ENCODE results near the gene DENND5A.
"Not testable (repeated sequence)": the region's sequence is repeated elsewhere in the genome, so short reads cannot be mapped to it uniquely, and the experiment has no call there.

Gene DENND5A

DNA sequence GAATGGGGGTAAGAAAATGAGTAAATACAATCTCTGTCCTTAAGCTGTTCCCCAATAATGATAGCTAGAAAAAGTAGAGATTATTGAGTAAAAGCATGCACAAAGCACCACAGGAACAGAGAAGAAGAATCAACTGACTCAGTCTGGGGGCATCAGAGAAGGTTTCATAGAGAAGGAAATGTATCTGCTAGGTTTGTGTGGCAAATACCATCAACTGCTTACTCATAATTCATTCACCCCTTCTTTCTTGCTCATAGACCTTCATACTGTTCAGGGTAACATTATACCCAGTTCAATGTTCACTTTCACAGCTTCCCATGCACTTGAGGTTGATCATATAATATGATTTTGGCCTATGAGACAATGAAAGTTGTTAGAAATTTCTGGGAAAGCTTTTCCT lies 88.6 kb downstream of the DENND5A start:
- no peak for DNase-seq (ENCODE audit: low read depth in 2 of 2)

DNA sequence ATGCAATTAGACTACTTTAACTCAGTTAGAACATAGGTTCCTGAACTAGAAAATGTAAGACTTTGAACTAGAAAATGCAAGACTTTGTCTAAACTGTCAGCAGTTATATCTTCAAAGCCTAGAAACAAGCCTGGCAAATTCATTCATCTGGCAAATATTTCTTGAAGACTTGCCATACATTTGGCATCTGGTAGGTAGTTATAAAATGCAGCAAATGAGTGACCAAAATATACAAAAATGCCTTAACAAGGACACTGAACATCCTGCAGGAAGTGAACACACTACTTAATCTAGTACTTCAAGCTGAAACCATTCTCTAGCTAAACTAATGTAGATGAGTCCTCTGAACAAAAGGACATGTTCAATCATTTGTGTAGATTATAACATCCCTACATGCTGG lies 89.0 kb downstream of the DENND5A start:
- no peak for DNase-seq (ENCODE audit: low read depth in 2 of 2)

DNA sequence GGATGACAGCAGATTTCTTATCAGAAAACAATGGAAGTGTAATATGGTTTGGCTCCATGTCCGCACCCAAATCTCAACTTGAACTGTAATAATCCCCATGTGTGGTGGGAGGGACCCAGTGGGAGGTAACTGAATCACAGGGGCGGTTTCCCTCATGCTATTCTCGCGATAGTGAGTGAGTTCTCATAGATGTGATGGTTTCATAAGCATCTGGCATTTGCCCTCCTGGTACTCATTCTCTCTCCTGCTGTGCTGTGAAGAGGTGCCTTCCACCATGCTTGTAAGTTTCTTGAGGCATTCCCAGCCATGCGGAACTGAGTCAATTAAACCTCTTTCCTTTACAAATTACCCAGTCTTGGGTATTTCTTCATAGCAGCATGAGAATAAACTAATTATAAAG lies 92.8 kb downstream of the DENND5A start:
- DNase-seq (ENCODE audit: low read depth in 2 of 2): no peak

DNA sequence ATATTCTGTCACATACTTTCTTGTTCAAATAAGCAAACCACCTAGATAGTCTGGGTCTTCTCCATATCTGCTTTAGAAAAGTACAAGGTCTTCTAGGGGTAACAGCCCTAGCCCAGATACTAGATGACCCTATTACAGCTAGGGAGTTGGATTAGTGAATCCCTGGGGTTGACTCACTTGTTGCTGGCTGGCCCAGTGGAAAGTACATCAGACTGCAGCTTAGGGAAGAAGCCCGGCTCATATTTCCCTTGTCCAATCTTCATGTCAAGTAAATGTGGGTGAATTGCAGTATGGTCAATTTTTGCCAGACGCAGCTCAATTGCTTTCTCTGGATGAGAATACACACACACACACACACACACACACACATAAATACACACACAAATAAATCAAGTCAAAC lies 94.7 kb downstream of the DENND5A start:
- no peak for DNase-seq (ENCODE audit: low read depth in 2 of 2)

DNA sequence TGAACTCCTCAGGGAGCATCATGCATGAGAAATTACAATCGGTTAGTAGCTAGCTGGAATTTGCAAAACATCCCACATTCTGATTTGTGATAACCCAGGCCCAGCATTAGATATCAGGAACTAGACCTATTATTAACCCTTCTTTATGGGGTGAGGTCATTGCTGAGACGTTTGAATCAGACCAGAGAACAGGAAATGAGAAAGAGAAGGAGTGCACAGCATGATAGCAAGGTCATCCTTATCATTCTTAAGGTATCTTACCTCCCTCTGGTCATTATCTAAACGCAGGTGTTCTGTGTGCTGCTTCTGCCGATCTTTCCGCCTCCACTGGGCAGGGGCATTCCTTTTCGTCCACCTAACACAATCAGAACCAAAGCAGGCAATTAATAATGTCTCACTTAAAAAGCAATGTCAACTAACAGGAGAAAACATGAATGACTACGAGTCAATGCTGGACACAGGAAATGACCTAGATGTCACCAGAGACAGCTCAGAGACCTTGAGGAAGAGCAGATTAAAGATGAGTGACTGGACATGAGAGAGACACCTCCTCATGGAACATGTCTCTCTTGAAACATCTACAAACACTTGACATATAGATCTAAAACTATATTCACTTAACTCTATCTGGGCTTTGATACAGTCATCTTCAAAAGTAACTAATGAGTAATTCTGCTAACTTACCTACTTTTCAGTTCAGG lies 95.4 kb downstream of the DENND5A start:
- no peak for DNase-seq (ENCODE audit: low read depth in 2 of 2)

DNA sequence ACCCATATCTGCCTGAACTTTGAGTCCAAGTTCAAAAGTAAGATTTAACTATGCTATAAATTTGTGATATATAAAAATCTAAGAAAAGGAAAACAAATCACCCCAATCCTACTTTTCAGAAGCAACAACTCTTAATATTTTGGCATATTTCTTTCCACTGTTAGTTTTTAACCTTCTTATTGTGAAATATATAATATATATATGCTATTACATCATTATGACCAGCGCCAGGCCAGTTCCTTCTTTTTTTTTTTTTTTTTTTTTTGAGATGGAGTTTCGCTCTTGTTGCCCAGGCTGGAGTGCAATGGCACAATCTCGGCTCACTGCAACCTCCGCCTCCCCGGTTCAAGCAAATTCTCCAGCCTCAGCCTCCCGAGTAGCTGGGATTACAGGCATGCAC lies 103.2 kb downstream of the DENND5A start:
- DNase-seq (ENCODE audit: low read depth in 2 of 2): not testable (repeated sequence)

DNA sequence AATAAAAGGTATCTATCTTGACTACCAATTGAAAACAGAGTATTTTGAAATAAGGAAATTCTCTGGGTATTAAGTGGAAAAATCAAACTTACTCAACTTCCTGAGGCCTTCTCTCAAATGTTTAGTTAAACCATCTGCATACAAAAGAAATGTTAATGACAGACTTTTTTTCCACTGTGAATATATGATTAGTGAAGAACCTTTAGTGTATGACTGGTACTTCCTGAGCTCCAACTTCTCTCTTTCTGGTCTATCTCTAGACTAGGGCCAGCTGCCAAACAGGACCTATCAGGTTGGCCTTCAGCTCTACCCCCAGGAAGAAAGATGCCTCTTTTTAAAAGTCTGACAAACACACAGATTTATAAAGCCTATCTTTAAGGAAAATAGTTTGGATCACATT lies 105.0 kb downstream of the DENND5A start:
- DNase-seq (ENCODE audit: low read depth in 2 of 2): no peak

DNA sequence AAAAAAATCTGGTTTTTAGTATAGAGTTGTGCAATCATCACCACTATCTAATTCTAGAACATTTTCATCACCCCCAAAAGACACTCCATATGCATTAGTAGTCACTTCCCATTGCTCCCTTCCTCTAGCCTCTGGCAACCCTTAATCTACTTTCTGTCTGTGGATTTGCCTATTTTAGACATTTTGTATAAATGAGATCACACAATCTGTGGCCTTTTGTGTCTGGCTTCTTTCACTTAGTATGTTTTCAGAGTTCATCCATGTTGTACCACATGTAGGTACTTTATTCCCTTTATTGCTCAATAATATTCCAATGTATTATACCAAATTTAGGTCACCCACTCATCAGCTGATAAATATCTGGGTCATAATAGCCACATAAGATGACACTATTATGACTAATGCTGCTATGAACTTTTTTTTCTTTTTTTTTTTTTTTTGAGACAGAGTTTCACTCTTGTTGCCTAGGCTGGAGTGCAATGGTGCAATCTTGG lies 106.2 kb downstream of the DENND5A start:
- no peak for DNase-seq (ENCODE audit: low read depth in 2 of 2)

DNA sequence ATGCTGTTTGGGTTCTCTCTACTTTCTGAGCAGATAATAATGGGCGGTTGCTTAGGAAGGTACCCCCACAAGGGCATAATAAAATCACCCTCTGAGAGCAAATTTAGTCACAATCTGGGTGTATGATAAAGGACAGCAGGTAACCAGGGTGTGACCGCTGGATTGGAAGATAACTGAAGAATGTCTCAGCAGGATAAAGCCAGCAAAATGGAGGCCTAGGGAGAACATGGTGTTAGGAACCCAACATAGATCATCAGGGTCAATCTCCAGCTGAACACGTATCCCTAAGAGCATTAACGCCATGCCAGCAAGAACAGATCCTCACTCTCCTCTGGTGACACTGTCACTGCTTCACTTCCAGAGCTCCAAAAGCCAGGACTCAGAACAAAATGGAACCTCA lies 109.2 kb downstream of the DENND5A start:
- DNase-seq (ENCODE audit: low read depth in 2 of 2): no peak

DNA sequence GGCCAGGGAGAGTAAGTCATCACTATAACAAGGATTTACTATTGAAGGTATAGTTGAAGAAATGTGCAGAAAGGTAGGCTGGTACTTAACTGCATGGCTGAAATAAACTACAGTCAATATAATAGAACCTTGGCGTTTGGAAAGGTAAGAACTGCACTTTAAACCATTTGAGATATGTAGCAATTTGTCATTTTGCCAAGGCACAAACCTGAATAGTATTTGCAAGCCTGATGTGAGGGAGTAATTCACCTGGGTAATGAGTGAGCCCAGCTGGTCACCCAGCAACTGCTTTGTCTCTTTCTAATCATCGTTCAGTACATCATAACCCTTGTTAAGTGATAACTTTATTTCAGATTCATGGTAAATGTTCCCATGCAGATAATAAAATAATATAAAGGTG lies 111.5 kb downstream of the DENND5A start:
- DNase-seq (ENCODE audit: low read depth in 2 of 2): no peak

DNA sequence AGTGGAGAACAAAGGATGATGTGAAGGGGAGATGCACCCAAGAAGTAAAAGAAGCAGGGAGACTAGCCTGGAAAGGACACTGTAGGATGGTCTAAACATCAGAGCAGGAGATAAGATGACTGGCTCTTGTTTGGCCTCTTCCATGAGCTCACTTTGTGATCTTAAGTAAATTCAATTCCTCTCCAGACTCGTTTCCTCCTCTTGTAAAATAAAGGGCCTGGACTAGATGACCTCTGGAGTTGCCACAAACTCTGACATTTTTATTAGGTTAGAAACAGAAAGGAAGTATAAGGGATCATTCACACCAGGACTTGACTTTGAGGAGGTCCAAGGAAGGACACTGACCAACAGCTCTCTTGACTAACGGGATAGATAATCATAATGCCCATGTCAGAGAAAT lies 113.5 kb downstream of the DENND5A start:
- DNase-seq (ENCODE audit: low read depth in 2 of 2): no peak

DNA sequence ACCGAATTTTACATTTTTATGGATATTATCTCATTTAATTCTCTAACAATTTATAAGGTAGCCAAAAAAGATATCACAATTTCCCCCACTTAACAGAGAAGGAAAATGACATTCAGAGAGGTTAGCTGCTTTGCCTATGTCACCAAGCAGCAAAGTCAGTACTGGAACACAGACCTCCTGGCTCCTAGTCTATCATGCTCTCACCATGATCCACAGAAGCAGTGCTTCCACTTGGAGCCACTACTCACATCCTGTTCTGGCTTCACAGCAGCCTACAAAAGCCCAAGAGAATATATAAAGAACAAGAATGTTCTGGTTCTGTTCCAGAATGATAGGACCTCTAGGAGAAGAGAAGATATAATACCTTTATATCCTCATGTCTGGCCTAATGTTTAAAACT lies 114.2 kb downstream of the DENND5A start:
- no peak for DNase-seq (ENCODE audit: low read depth in 2 of 2)

DNA sequence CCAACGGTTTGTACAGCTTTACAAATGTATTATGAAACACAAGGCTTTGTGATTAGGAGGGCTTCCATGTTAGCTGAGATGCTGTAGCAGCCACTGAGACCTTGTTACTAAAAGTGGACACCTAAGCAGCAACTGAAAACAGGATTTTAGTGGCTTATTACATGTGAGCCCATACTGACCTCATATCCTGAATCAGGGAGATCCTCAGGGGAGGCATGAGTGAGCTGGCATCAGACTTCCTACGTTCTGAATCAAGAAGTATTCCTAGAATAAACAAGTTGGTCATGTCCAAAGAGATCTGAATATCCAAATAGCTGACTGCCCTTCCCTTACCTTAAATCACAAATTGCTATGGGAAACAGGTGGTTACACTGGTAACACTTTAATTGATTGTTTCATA lies 114.6 kb downstream of the DENND5A start:
- no peak for DNase-seq (ENCODE audit: low read depth in 2 of 2)

DNA sequence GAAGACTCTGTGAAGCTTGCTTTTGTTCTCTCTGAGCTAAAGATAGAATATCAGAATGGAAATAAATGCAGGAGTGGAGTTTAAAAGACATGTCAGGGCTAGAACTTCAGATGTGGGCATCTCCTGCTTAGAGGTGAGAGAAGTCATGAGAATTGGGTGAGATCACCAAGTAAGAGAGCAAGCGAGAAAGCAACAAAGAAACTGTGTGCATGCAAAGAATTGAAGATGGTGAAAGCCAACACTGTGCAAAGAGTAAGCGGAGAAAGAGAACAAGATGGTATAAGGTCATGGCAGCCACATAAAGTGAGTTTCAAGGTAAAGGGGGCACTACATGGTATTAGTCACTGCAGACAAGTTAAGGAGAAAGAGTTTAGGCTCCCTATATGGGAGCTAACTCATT lies 116.4 kb downstream of the DENND5A start:
- no peak for DNase-seq (ENCODE audit: low read depth in 2 of 2)

DNA sequence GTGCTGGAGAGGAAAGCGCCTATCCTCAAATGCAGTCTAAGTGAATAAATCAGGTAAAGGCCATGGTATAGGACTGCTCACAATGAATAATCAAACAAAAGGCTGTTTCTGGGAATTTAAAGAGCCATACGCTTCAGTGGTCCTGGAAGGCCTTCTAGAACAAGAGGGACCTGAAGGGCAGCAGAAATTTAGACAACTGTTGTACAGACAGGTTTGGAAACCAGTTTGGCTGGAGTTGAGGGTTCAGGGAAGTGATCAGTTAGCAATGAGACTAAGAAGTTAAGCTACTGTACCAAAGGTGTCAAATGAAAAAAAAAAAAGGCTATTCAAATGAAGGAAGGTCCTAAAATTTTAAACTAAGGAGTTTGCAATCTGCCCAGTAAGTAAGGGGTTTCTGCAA lies 117.1 kb downstream of the DENND5A start:
- DNase-seq (ENCODE audit: low read depth in 2 of 2): no peak

DNA sequence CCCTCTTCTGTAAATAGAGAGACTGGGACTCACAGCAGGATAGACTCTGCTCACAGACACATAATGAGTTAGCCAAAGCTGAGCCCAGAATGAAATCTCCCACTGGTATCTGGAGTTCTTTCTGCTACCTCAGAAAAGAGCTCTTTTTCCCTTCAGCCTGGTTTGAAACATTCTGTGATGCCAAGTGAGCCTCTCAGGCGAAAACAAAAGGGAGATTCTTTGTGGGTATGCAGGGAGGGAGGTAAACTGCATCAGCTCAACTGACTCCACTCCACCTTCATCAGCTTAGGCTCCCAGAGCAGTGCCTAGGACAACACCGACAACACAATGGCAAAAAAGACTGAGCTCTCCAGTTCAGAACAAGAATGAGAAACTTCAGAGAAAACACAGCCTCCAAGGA lies 118.7 kb downstream of the DENND5A start:
- DNase-seq (ENCODE audit: low read depth in 2 of 2): no peak

DNA sequence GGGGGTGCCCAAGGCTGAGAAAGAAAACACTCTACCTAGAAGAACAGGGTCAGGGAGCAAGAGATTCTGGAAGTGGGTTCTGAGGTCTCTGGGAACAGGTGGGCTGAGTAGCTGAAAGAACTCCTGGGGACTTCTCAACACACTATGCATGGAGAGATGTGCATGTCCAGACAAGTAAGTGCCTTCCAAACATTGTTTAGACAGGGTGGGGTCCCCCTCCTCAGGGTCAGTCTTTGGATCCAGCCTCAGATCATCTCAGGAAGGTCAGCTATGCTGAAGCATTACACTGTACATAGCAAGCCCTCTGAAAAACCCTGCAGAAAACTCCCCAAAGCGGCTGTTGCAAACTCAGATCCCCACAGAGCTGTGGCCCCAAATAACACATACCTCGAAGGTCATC lies 119.9 kb downstream of the DENND5A start:
- DNase-seq (ENCODE audit: low read depth in 2 of 2): no peak

DNA sequence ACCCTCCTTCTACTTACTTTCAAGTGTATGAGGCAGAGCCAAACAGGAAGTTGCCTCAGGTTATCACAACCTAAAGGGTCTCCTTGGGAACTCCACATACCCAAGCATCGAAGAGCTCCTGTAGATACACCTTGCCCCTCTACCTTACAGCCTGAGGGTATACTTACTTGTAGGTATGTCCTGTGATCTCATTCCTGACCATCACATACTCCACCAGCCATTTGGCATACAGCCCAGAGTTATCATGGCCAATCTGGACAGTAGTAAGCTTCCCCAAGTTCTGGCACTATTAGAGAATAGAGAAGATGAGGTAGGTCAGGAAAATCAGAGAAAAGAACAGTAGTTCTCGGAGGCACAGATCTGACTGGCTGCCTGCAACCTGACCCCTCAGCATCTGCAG lies 120.3 kb downstream of the DENND5A start:
- DNase-seq (ENCODE audit: low read depth in 2 of 2): no peak

DNA sequence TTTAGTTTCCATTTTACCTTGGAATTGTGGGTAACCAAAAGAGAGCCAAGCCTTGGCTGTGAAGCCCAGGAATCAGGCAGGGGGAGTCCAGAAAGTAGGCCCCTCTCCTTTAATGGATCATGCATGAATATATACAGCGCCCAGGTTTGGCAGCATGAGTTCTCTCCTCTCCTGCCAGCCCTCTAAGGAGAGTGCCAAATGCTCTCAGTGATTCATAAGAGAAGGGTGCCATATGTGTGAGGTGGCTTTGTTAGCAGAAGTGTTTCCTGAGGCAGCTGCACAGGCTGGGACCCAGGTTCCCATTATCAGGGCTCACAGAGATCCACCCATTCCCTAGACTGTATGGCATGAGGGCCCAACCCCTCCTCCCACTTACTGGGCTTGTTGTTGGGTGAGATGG lies 121.4 kb downstream of the DENND5A start:
- no peak for DNase-seq (ENCODE audit: low read depth in 2 of 2)

DNA sequence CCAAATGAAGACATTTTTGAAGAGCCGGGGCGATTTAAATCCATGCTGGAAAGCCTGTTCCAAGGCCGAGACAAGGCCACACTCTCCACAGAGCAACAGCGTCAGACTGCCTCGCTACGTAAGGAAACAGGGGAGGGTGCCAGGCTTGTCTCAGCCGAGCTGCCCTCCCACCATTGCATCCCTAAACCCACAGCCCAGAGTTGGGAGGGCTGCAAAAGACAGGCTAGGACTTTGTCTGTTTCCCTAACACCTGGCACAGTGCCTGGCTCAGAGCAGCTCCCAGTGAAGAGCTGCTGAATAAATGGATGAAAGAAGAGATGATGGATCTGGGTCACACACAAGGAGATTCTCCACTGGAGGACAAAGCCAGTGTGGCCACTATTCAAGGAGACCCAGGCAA lies 122.4 kb downstream of the DENND5A start:
- DNase-seq (ENCODE audit: low read depth in 2 of 2): no peak

DNA sequence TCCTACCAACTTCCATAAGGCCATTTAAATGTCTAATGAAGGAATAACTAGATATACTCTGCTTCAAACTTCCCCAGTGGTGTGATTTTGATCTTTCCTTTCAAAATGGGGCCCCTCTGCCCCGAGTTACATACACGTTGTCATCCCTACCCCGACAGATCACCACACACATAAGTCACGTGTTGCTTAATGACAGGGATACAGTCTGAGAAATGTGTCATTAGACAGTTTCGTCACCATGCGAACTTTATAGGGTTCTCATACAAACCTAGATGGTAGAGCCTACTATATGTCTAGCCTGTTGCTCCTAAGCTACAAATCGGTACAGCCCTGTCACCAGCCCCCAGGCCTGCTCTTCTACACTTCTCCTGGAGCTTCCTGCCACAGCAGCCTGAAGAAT lies 124.0 kb downstream of the DENND5A start:
- DNase-seq (ENCODE audit: low read depth in 2 of 2): no peak

DNA sequence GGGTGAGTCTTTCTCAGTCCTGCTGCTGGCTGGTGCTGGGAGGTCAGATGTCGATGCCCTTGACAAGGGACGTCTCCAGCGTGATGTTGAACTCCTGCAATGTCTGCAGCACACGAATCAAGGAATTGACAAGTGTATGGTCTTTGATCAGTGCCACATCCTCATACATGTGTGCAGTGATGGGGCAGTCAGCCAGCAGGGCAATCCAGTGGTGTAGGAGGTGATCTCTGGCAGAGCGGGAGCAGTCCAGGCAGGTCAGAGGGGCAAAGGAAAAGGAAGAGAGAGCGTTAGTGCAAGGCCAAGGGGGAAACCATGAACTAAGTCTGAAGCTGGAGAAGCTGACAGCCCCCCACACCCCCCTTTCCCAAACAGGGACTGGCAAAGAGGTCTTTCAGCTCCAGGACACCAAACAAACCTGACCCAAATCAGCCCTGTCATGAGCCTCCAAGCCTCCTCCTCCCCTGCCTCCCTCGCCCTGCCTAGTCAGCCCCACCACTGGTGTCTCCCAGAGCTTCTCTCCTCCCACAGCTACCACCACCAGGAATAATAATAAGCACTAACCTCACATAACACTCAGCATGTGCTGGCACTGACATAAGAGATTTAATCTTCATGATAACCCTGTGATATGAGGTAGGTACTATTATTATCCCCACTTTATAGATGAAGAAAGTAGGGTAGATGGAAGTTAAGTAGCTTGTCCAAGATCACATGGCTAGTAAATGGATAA lies 125.4 kb downstream of the DENND5A start:
- DNase-seq (ENCODE audit: low read depth in 2 of 2): no peak

Data from activated CD4-positive, alpha-beta T cell treated with anti-CD3 and anti-CD28 coated beads for 24 hours (primary cell).